GM21515 (cell line): ENCODE data around the gene SLC9A5.

Source experiments
- ATAC-seq: cut with Tn5 transposase; IDR thresholded peaks from one replicate; pipeline ENCODE4 v1.9.1; 2021; ENCODE audit not compliant: unreplicated experiment

The SLC9A5 gene

DNA sequence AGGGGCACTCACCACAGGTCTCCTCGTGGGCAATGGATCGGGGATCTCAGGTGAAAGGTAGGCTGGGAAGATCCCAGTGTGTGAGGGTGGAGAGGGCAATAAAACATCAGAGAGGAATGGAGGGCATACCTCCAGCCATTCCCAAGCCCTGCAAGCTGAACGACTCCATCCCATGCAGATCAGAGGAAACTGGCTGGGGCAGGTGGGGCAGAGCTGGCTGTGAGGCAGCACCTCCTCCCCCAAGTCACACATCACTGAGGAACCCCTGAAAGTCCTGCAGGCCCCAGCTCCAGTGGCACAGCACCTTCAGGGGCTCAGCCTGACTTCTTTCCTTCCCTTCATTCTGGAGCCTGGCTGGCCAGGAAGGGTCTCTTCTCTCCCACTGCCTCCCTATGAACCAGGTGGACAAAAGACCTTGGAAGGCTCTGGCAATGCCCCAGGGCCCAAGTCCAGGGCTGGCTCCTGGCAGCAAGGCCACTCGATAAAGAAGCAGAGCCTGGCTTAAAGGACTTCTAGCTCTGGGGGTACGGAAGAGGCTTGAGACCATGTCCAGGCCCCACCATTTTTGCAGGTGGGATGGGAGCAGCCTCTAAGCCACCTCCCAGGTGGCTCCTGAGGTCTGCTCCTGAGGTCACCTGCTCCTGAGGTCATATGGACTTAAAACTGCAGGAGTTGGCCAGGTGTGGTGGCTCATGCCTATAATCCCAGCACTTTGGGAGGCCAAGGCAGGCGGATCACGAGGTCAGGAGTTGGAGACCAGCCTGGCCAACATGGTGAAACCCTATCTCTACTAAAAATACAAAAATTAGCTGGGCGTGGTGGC, 35.4 kb upstream of the SLC9A5 start:
- no peak for ATAC-seq

DNA sequence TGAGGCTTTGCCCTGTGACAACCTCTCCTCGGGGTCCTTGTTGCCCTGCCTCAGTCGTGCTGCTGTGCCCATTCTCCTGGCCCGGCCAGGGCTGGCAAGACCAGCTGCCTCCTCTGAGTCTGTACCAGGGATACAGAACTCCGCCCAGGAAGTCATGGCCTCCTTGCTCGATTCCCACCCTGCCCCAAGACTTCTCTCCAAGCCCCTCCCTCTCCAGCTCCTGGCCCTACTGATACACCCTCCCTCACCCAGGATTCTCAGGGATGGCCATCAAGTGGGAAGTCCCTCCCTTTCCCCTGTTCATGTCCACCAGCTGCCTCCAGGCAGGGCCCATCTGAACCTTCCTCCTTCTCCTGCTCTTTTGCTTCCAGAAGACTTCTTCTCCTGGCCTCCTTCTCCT, 33.1 kb upstream of the SLC9A5 start:
- ATAC-seq = no peak

DNA sequence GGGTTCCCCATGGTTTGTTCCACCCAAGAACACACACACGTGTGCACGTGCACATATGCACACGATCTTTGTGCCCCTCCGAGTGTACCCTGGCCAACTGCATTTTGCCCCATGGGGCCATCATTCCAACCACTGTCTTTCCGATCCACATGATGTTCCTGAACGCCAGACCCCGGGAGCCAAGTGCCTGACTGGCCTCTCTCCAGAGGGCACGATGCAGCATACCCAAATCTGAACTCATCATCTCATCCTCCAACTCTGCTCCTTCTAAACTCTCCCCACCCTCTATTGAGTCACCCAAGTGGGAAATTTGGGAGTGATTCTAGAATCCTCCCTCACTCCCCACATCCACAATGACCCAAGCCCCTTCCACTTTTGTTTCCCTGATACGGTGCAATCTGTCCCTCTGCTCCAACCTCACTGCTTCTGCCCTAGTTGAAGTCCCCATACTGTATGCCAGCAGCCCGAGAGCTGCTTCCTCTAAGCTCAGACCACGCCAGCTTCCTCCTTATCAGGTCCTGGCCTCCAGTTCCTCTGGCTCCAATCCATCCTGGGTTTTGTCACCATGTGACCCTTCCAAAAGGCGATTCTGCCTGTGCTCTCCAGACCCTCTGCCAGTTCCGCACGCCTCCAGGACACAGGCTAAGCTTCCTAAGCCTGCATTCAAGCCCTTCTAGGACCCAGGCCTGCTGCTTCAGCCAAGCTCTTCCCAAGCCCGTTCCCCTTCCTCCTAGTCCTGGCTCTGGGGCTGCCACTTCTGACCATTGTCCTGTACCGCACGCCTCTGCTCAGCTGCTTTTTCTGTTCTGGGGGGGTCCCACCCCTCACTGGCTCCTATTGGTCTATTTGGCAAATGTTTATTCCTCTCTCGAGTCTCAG, 31.9 kb upstream of the SLC9A5 start:
- no peak for ATAC-seq

DNA sequence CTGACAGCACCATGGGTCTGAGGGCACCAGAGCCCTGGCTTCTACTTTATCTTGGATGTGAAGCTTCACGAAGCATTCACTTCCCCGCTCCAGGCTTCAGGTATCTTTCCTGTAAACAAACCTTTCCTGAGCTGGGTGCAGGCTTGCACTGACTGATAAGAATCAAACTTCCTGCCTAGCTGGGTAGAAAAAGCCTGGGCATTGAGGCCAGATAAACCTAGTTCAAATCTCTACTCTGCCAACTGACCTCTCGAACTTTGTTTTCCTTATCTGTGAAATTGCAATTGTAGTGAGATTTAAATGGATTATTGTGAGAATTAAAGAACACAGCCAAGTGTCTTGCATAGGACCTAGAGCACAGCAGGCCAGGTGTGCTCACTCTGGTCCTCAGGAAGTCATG, 24.8 kb upstream of the SLC9A5 start:
- ATAC-seq = no peak

DNA sequence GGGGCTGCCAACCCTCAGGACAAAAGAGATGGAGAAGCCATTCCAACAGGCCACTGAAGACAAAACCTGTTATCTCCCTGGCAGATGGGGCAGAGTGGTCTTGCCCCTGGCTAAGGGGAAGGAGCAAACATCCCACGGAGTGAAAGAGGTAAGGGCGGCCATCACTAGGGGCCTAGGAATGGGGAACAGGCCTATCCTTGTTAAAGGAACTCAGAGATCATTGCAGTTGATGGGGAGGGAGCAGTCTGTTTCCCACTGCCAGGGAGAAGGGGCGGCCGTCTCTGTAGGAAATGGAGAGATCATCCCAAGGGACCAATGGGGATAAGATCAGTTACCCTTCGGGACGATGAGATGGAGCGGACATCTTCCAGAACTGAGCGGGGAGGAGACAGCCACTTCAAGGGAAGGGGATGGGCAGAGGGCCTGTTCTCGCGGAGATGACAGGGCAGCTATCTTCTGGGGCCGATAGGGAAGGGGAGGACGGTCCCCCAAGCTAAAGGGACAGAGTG, 22.4 kb upstream of the SLC9A5 start:
- no peak for ATAC-seq

DNA sequence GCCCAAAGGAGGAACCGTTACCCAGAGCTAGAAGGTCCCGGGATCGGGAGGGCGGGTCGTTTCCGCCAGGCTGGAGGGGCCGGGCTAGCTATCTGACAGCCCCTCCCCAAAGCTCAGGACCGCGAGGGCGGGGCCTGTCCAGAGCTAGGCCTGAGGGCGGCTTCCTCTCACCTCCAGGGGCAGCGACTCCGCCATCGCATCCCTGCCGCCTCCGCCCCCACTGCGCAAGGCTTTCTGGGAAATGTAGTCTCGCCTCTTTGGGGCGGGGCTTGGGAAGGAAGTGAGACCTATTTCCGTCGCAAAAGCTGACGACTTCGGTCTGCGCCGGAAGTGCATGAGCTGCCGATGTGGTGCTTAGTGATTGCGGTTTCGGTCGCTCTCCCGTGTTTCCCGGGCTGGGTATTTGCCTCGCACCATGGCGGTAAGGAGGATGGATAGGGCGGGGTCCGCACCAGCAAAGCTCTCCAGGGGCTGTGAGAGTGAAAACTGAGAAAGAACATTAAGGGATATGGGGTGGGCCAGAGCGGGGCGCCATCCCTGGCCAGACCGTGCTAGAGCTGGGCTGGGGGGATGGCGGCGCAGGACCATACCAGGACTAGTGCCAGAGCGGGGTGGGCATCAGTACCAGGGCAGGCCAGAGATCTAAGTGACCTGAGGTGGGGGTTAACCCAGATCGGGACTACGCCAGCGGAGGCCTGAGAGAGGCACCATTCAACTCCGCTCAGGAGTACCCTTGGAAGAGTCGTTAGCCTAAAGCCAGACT, 21.8 kb upstream of the SLC9A5 start, which contains the start of gene TMEM208:
TSS of gene TMEM208 (plus strand) at position 327 of the 763 bp plus-strand sequence. CDS start at position 416, 89 bp downstream.
- ATAC-seq = peak; percentile 90

DNA sequence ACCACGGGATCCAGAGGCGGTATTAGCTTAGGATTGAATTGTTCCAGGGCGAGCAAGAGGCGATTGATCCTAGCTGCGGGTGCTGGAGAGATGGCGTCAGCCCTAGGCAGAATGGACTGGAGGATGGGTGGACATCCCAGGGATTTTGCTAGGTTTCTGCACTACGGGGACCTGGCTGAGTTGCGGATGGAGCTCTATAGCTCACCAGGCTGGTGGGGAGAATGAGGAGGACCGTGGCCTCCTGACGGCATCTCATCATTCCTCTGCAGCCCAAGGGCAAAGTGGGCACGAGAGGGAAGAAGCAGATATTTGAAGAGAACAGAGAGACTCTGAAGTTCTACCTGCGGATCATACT, 21.2 kb upstream of the SLC9A5 start:
- ATAC-seq = no peak

DNA sequence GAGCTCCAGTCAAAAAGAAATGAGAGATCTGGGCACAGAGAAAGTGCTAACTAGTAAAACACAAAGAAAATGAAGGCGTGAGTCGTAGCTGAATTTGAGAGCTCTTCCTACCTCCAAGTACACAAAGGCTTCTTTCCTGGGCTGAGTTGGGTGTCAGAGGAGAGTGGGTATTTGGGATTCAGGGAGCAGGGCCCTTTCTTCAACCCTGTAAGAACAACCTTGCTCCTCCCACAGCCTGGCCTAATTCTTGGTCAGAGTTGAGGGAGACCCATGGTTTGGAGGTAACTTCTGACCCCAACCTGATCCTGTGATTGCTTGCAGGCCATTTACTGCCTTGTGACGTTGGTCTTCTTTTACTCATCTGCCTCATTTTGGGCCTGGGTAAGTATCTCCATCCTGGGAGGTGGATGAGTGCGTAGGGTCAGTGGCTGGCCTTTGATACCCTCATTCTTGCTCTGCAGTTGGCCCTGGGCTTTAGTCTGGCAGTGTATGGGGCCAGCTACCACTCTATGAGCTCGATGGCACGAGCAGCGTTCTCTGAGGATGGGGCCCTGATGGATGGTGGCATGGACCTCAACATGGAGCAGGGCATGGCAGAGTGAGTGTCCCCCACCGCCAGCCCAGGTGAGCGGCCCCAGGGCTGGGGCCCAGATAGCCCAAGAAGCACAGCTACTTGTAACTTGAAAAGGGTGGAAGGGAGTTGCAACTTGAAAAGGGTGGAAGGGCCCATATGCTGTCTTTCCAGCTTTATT, 20.6 kb upstream of the SLC9A5 start:
- no peak for ATAC-seq

DNA sequence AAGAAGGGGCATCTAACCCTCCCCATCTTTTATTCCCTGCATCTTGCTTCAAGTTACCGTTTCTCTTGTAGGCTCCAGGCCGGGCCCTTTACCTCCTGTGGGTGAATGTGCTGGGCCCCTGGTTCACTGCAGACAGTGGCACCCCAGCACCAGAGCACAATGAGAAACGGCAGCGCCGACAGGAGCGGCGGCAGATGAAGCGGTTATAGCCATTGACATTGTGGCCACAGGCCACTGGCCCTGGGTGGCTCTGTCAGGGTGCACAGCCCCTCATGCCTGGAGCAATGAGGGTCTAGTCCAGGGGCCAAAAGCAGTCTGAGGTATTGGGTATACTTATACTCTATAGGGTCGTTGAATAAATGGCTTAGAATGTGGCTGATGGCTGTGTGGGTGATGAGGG, 19.9 kb upstream of the SLC9A5 start:
- ATAC-seq = no peak

DNA sequence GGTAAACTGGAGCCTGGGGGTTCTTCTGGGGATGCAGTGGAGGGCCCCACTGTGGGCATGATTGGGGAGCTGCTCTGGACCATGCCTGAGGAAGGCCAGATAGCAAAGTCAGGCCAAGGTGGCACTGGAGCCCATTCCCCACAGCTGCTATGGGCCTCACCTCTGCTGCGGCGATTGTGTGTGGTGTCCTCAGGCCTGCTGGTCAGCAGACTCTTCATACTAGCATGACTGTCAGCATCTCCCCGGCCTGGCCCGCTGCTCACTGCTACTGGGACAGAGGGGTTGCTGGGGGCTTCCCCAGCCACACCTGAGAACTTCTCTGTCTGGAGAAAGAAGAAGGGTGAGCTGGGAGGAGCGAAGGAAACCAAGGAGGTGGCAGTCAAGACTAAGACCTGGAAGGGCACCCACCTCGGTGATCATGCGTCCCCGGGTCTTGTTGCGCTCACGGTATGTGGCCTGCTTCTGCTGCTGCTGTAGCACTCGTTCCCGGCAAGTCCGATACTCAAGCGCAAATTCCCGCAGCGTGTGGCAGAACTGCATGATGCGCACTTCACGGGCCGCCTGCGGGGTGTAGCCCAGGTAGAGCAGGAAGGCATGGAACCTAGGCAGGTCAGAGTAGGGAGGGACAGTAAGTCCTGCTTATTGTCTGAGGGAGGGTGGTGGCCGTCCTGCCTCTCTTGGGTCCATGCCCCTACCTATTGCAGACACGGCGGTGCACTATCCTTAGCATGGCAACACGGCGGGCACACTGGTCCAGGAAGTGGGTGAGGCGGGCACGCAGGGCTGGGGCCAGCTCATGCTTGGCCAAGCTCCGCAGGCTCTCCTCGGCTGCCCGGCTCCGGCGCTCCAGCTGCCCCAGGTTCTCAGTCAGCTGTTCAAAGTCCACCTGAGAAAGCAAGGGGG, 18.6 kb upstream of the SLC9A5 start:
- ATAC-seq = no peak

DNA sequence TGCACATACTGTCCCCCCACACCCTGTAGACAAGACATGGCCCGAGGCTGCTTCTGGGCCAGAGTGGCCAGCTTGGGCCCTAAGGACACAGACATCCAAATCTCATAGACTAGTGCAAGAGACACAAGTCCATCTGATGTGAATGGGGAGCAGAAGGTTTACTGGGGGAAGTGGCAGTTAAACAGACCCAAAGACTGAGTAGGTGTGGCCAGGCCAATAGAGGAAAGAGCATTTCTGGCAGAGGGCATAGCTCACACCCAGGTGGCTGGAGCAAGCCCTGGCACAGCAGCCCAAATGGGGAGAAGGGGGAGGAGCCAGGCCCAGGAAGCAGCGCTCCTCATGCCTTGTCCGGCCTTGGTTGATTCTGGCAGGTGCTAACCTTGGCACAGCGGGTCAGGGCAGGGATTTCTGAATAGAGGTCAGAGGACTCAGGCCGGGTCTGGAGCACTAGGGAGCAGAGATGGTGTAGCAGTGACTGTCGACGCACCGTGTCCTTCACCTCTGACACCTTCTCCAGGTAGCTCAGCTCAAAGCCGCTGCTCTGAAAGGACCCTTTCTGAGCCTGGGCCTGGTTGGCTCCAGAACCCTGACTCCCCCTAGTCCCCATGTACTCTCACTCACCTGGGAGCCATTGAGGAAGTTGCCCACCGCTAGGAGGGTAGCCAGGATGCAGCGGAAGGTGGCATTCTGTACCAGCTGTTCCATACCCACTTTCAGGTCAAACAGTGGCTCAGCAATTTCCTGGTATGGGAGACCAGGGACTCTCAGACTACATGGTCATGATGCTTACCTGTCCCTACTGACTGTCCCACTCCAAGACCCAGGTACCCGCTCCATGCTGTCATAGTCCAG, 17.7 kb upstream of the SLC9A5 start:
- no peak for ATAC-seq

DNA sequence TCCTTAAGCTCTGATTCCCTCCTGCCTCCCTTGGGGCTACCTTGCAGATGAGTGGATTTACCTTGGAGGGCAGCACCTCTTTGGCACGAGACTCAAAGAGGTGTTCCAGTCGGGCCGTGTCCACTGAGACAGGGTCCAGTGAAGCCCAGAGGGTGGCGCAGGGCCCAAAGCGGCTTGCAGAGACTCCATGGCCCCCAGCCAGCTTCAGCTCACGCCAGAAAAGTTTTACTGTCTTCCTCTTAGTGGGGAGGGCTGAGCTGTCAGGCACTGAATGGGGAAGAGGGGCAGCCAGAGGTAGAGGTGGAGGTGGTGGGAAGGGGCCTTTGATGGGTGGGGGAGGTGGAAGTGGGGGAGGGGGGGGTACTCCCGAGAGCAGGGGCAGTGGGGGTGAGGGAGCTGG, 15.2 kb upstream of the SLC9A5 start:
- ATAC-seq = no peak

DNA sequence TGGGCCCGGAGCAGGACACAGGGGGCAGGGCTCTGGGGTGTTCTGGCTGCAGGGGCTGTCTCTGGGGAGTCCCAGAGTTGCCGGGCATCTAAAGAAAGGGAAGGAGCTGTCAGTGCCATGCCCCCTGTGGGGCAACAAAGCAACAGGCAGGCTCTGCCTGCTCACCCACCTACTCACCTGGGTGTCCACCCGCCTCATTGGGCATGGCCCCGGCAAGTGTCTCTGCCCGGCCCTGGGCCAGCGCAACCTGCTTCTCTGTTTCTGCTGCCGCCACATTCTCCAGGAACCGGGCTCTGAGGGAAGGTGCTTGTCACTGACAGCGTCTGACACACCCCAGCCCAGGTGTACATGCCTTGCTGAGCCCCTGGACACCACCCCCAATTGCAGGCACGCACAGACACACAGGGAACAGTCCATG, 14.6 kb upstream of the SLC9A5 start:
- ATAC-seq = no peak

DNA sequence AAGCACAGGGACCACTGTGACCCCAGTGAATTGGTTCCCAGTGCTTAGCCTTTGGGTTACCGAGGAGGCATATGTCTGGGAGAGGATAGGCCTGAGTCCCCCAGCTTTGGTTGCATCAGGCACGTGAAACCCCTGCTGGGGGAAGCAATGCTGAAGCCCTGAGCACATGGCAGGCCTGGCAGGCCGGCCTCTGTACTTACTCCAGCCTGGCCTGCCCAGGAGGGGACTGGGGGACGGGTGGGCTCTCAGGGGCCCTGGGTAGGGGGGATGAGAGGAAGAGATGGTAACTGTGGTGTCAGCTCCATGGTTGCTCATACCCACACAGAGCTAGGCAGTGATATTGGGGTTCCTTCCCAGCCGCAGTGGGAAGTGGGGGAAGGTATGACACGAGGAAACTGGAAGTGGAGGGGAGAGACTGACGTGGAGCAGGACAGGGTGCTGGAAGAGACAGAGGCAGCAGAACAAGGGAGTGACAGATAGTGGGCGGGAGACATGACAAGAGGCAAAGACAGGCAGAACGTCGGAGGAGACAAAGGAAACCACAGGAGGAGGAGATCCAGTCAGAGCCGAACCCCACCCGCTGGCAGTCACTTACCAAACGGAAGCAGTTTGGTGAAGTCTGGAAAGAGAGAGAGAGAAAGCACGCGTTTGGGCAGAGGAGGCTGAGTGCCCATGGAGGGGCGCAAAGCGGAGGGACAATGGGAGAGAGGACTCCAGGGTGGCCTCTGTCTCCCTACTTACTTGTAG, 12.8 kb upstream of the SLC9A5 start:
- no peak for ATAC-seq

DNA sequence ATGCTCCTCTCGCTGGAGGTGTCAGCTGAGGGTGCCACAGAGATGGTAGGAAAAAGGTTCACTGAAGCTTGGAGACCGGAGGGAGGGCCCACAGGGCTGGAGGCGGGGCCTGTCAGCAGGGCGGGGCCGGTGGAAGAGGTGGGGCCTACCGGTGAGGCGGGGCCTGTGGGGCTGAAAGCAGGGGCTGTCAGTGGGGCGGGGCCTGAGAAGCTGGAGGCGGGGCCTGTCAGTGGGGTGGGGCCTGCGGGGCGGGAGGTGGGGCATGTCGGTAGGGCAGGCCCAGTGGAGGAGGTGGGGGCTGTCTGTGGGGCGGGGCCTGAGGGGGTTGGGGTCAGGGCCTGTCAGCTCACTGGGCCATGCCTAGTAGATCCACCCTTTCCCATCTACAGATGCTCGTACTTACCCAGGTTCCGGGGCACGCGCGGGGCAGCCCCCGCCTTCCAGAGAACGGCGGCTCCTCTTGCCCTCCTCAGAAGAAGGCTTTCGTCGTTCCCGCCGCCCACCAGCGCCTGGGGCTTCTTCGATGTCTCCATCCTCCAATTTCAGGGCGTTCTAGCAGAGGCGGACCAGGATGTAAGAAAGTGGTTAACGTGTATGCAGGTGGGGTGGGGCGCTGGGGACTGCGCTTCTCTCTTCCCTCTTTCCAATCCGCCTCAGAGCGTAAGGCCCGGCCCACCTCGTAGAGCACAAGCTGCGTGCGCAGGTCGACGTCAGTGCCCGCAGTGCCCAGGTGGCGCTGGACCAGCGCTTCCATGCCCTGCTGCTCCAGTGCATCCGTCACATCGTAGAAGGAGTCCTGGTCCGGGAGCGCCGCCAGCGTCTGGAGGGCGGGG, 12.0 kb upstream of the SLC9A5 start:
- ATAC-seq = no peak

DNA sequence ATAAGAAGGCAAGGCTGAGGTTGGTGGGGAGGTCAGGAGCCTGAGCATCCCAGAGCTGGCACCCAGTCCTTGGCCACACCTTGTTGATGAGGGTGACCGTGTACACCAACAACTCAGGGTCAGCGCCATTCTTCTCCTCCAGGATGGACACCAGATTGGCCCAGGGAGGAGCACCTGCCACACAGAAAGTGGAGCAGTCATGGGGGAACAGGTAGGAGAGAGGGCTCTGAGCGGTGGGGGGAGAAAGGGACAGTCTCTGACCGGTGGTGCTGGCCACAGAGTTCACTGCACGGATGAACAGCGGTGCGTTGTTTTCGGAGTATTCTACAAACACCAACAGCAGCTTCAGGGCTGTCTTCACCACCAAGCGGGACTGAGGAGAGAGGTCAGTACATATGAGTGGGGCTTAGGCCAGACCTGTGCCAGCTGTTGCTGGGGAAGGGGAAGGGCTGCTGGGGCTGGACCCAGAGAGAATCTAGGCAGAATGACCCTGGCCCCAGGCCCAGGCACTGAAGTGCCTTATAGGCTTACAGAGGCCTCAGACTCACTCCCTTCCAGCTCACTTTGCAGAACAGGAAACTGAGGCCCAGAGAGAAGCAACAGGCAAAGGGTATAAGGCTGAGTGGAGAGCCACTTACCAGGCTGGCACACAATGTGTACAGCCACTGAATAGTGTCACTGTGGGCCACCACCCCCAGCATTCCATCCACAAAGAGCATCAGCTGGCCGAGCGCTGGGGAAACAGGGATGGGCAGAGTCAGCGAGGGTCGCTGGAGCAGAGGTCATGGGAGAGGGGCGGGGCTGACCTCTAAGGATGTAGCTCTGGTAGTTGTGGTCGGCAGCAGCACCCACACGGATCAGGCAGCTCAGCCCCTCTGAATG, 11.1 kb upstream of the SLC9A5 start:
- no peak for ATAC-seq
